Activated CD4-positive, alpha-beta T cell treated with anti-CD3 and anti-CD28 coated beads for 24 hours (primary cell): ENCODE measurements around the gene ERVV-1.
"Not testable (repeated sequence)": the region's sequence is repeated elsewhere in the genome, so short reads cannot be mapped to it uniquely, and the experiment has no call there.

Source experiments
- DNase-seq, 2 donors: peaks; one replicate each; pipeline ENCODE4 v3.0.0-alpha.2; 2020; ENCODE audit warnings: low read depth in 2 of 2

ERVV-1 gene

GRCh38 chr19:53019684-53020083, 6.0 kb downstream of the ERVV-1 start:
- no peak for DNase-seq

- not testable (repeated sequence) for DNase-seq
Observed at GRCh38 chr19:53028306-53028705, 14.6 kb downstream of the ERVV-1 start.

- no peak for DNase-seq
Observed at GRCh38 chr19:53034054-53034453, 20.3 kb downstream of the ERVV-1 start.

- DNase-seq: no peak
Observed at GRCh38 chr19:53034948-53035675, 21.4 kb downstream of the ERVV-1 start.

GRCh38 chr19:53037101-53038097, 23.7 kb downstream of the ERVV-1 start:
- DNase-seq: no peak

- no peak for DNase-seq
Observed at GRCh38 chr19:53041366-53041765, 27.6 kb downstream of the ERVV-1 start.

- no peak for DNase-seq
Observed at GRCh38 chr19:53045536-53045935, 31.8 kb downstream of the ERVV-1 start.

- DNase-seq: no peak
Observed at GRCh38 chr19:53047379-53047778, 33.7 kb downstream of the ERVV-1 start.

GRCh38 chr19:53055117-53055516, 41.4 kb downstream of the ERVV-1 start:
- DNase-seq: no peak

- DNase-seq: no peak
Observed at GRCh38 chr19:53057904-53058580, 44.3 kb downstream of the ERVV-1 start.
